HG03159 (cell line): ENCODE results near the gene OSTM1.

ENCODE experiments used
- ATAC-seq: cut with Tn5 transposase; IDR thresholded peaks from one replicate; pipeline ENCODE4 v1.9.1; 2021; ENCODE audit warnings: mild to moderate bottlenecking, moderate library complexity; ENCODE audit not compliant: unreplicated experiment

OSTM1 gene

DNA sequence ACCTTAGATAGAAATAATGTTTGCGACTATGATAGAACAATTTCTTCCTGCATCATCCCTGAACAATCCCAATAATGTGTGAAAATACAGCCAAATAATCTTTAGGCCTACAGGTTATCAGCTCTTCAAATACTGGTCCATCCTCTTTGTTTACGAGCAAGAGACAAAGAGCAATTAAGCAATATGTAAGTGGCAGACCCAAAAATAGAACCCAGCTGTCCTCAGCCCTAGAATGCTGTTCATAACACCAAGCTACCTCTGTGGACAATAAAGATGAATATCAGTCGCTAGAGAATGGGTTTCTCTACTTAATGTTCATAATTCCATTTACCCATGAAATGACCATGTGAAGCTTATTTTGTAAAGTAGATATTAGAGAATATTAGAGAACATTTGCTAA is 28.4 kb upstream of the OSTM1 start:
- no peak for ATAC-seq

DNA sequence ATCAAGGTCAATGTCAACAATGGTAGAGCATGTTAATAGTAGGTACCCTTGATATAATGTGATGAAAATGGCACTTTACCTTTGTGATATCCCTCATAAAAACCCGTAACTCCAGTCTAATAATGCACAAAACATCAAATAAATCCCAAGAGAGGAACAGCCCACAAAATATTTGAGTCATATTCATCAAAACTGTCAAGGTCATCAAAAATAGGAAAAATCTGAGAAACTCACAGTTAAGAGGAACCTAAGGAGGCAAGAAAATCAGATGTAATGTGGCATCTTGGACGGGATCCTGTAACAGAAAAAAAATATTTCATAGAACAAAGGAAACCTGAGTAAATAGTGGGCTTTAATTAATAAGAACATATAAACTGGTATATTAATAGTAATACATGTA is 25.5 kb upstream of the OSTM1 start:
- no peak for ATAC-seq

DNA sequence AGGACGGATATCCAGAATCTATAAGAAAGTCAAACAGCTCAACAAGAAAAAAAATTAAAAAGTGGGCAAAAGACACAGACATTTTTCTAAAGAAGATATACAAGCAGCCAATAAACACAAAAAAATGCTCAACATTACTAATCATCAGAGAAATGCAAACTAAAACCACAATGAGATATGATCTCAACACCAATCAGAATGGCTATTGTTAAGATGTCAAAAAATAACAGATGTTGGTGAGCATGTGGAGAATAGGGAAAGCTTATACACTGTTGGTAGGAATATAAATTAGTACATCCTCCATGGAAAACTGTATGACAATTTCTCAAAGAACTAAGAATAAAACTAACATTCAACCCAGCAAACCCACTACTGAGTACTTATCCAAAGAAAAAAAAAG is 23.3 kb upstream of the OSTM1 start:
- no peak for ATAC-seq

DNA sequence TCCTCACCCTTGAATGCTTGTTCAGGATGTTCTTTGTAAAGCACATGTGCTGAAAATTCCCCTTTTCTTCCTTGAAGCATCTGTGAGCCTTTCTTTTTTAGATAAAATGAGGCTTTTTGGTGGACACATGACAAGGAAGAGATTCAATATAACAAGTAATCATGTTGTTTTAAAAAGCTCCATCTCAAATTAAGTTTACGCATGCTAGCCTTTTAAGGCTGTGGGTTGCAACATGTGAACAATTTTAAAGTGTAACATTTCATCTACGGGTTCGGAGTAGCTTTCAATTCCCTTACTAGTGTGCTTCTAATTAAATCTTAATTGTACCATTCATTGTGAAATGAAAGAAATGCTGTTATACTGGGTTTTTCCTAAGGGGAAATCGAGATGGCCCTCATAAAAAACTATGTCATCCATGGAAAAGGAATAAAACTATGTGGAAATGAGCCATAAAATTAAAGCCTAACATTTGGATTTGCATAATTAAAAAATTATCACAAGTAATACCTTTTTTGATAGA is 19.3 kb upstream of the OSTM1 start:
- ATAC-seq: no peak

DNA sequence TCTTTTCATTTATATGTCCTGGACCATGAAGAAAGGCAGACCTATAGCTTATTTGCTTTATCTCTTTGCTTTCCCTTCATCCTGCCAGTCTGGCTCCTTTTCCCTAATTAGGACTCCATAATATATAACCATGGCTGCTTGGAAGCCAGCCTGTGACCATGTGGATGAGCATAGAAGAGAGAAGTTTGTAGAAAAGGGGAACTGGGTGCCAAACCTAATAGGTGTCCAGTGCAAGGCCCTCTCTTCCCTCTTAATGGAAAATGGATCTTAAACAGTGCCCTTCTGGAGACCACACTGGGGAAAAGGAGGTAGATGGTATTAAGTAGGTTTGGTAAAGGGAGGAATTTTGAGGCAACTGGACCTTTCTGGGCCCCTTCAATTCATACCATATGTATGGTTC is 16.7 kb upstream of the OSTM1 start:
- no peak for ATAC-seq

DNA sequence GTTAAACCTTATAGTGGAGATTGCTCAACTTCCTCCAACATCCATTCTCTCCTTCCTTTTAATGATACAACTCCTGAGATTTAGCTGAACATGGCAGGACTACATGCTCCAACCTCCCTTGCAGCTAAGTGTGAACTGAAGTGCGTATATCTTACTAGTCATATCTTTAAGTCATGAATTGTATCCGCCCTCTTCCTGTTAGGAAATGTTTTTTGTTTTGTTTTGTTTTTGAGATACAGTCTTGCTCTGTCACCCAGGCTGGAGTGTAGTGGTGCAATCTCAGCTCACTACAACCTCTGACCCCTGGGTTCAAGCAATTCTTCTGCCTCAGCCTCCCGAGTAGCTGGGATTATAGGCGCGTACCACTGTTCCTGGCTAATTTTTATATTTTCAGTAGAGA is 8.8 kb upstream of the OSTM1 start:
- no peak for ATAC-seq

DNA sequence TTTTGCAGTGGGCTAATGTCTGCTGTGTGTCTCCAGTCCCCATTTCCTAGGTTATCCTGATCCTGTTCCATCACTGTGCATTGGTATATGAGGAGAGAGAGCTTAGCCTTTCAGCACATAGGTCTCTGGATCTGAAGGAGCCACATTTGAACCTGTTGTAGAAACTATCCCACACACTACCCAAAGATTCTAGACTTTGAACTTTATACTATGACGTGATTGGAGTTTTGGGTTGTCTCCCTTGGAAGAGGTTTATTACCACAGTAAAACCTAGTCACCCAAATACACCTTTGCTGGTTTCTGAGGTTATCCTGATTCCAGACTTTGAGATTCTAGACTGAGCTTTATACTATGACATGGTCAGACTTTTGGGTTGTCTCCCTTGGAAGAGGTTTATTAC is 8.0 kb upstream of the OSTM1 start:
- ATAC-seq: no peak

DNA sequence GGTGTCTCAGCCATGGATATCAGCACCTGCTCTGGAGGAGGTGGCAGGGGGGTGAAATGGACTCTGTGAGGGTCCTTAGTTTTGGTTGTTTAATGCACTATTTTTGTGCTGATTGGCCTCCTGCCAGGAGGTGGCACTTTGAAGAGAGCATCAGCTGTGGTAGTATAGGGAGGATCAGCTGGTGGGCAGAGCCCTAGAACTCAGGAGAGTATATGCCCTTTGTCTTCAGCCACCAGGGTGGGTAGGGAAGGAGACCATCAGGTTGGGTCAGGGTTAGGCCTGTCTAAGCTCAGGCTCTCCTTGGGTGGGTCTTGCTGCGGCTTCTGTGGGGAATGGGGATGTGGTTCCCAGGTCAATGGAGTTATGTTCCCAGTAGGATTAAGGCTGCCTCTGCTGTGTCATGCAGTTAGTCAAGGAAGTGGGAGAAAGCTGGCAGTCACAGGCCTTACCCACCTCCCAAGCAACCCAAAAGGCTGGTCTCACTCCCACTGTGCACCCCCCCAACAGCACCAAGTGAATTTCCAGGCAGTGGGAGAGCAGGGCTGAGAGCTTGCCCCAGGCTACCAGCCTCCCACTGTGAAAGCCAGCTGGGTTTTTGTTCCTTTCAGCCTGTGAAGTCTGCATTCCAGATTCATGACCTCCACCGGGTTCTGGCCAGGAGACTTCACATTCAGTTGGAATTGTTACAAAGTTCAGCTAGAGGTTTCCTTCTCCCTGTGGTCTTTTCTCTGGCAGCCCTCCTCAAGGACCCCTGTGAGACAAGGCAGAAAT is 5.7 kb upstream of the OSTM1 start:
- ATAC-seq: no peak

DNA sequence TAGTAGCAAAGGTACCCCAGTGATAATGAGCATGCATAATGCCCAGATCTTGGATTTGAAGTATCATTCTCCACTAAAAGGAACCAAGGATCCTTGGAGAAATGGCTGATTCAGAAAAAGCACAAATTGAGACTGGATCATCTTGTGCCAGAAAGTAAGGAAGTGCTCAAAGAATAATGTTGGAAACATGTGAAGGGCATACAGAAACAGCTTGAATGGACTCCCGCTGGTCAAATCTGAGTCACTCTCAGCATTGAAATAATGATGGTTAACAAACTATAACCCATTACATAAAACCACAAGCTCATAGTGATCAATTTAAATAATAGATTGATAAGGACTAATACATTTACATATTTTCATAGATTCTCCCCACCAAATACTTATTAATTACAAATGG is 3.6 kb upstream of the OSTM1 start:
- ATAC-seq: no peak

DNA sequence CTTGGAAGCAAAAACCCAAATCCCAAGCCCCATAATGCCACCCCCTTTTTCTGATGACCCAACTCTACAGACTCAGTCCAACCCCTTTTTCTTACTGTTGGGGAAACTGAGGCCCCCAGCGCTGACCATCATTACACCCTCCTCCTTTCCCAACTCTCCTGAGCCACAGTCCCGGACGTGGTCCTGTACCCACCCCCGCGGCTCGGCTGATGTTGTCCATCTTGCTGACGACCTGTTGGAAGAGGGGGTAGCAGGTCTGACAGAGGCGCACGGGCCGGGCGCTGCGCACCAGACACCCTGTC is 533 bp downstream of the OSTM1 start:
- ATAC-seq: peak; percentile 37

DNA sequence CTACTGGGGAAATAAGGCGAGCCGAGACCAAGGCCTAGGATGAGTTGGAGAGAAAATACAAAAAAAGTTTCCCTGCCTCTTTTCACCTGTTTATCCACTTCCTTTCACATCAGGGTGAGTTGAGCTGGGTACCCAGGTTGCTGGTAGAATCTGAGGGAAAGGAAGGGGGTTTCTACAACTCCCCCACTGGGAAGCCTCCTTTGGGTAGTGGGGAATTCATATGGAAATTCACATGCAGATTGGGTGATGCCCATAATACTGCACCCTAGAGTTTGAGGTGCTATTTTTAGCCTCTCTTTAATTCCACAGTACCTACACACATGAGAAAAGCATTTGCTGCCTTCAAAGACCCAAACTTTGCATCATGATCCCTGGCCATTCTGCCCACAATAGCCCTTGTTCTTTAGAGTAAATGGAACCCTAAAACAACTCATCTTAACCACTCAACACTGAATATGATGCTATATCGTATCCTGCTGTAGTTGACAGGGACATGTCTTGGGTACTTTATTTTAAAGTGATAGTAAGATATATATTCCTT is 2.7 kb downstream of the OSTM1 start:
- no peak for ATAC-seq

DNA sequence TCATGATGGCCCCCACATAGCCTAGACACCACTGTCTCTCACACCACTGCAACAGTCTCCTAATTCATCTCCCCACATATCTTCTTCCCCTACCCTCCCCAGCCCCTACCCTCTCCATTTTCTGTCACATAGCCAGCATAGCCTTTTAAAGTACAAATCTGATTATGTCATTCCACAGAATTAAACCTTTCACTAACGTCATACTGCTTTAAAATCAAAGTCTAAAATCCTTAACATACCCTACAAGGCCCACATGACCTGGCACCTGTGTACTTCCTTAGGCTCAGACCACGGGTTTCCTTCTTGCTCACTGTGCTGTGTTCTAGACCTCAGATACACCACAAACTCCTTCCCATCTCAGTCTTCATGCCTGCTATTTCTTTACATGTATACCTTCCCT is 5.9 kb downstream of the OSTM1 start:
- no peak for ATAC-seq

DNA sequence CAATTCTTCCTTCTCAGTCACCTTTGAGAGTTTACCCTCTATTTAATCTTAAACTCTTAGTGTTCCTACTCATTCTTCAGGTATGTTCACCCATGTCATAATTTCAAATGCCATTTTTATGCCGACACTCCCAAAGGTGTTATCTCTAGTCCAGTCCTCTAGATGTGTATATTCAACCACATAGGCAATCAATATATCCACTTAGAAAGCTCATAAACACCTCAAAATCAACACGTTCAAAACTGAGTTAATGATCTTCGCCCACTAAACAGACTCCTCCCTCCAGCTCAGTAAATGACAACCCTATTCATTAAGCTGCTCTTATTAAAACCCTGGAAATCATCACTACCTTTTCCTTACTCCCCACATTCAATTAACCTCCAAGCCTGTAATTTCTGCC is 6.4 kb downstream of the OSTM1 start:
- no peak for ATAC-seq

DNA sequence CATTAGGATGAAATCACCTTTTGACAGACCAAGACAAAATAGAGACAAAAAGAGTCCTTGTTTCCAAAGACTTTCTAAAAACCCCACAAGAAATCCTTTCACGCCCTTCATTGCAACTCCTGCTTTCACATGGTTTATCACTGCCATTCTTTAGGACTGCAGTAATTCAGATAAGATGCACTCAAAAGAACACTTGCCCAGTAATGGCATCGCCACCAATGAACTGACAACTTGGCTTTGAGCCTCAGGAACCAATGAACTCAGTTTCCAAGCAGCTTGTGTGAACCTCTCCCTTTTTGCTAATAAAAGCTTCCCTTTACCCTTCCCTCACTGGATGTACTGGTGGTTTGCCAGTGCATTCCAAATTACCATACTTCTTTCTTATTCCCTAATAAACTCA is 21.8 kb downstream of the OSTM1 start:
- ATAC-seq: no peak

DNA sequence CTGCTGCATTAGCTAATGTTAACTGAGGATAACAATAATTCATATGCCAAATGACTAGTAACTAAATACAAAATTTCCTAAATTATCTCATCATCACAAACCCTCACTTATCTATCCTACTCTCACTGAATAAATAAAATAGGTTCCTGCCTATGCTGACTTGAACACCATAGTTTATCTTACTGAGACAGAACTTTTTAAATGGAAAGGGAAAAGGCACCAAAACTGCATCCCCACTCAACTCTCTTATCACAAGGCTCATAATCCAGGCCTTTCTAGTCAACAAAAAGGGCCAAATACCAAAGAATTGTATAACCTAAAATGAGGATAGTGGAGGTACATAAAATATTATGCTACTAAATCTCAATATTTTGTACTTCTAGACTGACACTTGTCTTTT is 23.1 kb downstream of the OSTM1 start:
- ATAC-seq: no peak

DNA sequence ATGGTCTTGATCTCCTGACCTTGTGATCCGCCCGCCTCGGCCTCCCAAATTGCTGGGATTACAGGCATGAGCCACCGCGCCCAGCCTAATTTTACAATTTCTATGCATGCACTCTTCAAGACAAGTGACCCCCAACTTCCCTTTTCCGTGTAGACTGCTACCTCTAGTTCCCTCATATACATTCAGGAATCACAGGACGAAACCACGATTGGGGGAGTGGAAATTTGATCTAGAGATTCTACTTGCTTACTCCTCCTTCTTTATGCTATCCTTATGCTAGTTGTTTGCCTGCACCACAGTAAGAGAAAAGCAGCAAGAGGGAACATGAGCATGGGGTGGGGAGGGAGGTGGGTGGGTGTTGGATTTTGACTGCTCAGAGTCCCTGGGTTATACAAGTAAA is 34.9 kb downstream of the OSTM1 start:
- no peak for ATAC-seq

DNA sequence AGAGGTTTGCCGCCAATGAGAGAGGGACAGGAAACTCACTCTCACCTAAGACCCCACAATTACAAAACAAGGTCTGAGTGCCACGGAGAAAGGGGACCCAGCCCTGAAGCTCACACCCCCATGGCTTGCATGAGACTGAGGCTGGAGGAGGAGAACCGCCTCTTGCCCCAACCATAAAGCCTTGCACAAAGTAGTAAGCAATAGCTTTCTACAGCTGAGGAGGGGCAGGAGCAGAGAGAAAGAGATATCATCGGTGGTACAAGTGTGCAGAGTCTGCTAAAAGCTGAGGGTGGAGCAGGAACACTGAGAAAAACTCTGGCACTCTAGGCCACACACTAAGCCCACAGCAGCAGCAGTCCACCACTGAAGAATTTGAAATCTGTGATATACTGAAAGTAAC is 37.7 kb downstream of the OSTM1 start:
- ATAC-seq: no peak

DNA sequence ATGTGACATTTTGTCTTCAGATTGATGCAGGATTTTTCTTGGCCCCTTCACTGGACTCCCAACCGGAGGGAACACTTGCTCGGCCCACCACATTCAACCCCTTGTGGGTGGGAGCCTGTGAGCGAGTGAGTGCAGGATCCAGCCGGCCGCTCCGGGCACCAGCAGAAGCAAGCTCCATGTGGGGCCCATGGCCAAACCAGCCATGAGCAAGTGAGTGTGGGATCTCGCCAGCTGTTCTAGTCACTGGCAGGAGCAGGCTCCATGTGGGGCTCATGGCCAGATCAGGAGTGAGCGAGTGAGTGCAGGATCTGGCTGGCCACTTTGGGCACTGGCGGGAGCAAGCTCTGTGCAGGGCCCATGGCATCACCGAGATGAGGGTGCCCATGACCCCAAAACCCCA is 42.6 kb downstream of the OSTM1 start:
- no peak for ATAC-seq

DNA sequence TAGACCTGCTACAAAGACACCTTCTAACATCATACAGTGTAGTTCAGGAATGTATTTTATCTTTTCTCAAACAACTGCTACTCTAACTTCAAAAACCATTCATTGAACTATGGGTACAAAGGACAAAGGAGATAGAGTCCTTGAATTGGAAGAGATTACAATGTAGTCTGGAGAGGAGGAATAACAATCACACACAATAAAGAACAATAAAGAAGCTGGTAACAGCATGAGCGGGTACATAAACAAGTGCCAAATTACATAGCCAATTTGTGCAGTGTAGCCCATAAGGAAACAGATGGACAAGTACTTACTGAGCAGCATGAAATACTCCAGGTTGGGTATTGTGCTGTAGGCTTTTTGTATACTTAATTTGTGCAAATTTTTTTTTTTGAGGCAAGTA is 44.3 kb downstream of the OSTM1 start:
- ATAC-seq: no peak

DNA sequence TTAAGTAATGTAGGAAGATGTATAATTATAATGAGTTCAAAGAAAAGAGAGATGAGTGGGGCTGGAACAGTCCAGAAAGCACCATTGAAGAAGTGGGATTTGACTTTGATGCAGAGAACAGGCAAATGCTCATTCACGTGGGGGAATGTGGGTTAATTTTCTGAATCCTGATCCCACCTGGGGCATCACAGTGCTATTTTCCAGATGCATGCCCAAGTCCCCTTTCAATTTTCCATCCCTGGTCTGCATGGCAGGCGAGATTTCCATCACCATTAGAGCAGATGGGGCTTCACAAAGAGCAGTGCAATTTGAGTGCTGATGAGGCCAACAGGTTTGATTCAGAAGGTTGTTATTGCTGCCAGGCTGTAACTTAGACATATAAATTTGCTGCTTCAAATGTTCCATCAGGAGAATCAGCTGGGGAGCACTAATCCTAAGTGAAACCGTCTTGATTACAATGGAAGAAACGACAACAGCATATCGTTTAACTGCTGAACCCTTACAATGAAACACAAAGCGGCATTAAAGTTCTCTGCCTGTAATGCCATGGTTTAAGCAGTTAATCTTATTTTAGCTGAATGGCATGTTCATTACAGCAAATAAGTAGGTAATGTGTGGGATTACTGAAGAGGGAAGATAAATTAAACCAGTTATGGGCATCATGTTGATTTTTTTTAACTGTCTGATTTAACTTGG is 45.2 kb downstream of the OSTM1 start:
- ATAC-seq: no peak

DNA sequence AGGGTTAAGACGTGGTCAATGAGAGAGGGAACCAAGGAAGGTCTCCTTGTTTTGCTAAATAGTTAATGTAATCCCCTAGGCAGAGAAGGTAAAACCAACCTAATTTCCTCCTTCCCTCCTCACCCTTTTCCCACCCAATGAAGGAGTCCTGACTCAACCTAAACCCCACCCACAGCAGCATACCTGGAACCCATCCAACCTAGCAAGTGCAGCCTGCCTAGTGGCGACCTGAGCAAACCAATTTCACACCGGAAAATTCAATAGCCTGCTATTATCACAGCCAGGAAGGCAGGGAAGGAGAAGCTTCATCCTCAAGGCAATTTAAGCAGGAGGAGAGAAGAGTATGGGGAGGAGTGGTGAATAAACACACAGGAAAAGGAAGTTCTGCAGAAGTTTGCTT is 46.9 kb downstream of the OSTM1 start:
- no peak for ATAC-seq

DNA sequence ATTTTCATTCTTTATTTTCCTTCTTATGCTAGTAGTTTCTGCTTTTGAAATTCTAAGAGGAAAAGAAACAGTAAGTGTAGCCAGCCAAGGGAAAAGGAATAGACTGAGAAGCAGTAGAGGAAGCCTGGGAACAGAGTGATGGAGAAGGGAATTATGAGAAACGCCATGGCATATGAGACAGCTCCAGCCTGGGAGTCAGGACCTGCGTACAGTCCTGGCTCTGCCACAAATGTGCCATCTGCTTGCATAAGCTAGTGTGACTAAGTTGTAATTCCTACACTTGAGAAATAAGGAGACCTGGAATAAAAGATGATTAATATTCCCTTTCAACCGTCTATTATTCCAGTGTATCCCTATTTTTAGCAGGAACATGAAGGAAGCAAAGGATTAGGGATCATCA is 47.5 kb downstream of the OSTM1 start:
- ATAC-seq: no peak
